Endothelial cell of umbilical vein (primary cell): ENCODE results near the gene ULK2.

ENCODE experiments used
- CTCF ChIP-seq, 2 donors: IDR thresholded peaks; 1 replicate in 1 of 2; 2 replicates in 1 of 2; pipeline ENCODE4 v1.5.1; 2011; ENCODE audit warnings: low read length in 2 of 2, mild to moderate bottlenecking in 2 of 2, moderate library complexity in 2 of 2, control low read depth in 1 of 2, inconsistent platforms in 1 of 2, low read depth in 1 of 2; ENCODE audit not compliant: insufficient read depth in 1 of 2; ENCODE audit errors: extremely low read depth in 1 of 2
- EZH2 ChIP-seq: IDR thresholded peaks from 2 replicates; pipeline ENCODE4 v1.6.1; 2012; ENCODE audit warnings: borderline replicate concordance, low read depth, mild to moderate bottlenecking, moderate library complexity, low read length, inconsistent platforms; ENCODE audit not compliant: severe bottlenecking
- FOS ChIP-seq: IDR thresholded peaks from 2 replicates; pipeline ENCODE4 v1.6.1; 2011; ENCODE audit warnings: mild to moderate bottlenecking, low read length, moderate library complexity, borderline replicate concordance; ENCODE audit not compliant: insufficient read depth
- GATA2 ChIP-seq: IDR thresholded peaks from 2 replicates; pipeline ENCODE4 v1.7.0; 2011; ENCODE audit warnings: low read depth, mild to moderate bottlenecking, moderate library complexity, mixed read lengths, low read length; ENCODE audit not compliant: insufficient read length, insufficient read depth
- JUN ChIP-seq: IDR thresholded peaks from 2 replicates; pipeline ENCODE4 v1.6.1; 2011; ENCODE audit warnings: borderline replicate concordance, low read depth; ENCODE audit not compliant: insufficient read length, insufficient read depth
- MYC ChIP-seq: IDR thresholded peaks from one replicate; pipeline ENCODE4 v1.6.1; 2011; ENCODE audit warnings: mild to moderate bottlenecking, low read depth, low read length
- POLR2A ChIP-seq: IDR thresholded peaks from 2 replicates; pipeline ENCODE4 v1.6.1; 2012; ENCODE audit warnings: low read depth, mild to moderate bottlenecking, control low read depth, low read length
- POLR2AphosphoS5 ChIP-seq: IDR thresholded peaks from 2 replicates; pipeline ENCODE4 v1.6.1; 2012; ENCODE audit warnings: low read depth, mild to moderate bottlenecking, control low read depth, low read length, moderate library complexity; ENCODE audit not compliant: insufficient read depth
- TF ChIP-seq, protein P1 (sequence below): IDR thresholded peaks from 2 replicates; pipeline ENCODE4 v1.6.1; 2011; ENCODE audit not compliant: insufficient read depth, insufficient read length

DNA sequence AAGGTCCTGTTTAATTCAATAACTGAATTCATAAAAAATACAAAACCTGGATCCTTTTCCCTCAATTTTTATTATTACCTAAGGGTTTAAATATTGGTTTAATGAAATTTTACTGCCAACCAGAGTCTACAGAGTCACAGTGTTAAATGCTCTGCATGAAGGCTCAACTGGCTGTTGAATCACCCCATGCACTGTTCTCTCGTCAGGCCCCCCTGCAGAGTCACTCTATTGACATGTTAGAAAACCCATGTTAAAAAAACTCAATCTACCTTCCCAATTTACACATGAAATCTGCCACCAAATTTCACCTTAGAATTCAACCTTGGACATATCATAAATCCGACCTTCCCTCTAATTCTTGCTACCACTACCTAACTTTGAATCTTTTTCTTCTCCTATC is 43.3 kb upstream of the ULK2 start:
- TF ChIP-seq, protein P1, sequence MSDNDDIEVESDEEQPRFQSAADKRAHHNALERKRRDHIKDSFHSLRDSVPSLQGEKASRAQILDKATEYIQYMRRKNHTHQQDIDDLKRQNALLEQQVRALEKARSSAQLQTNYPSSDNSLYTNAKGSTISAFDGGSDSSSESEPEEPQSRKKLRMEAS: no peak
- TF ChIP-seq CTCF (IDR thresholded peaks at IDR 0.05; ENCODE audit: extremely low read depth in 1 of 2, insufficient read depth in 1 of 2, low read depth in 1 of 2, low read length in 2 of 2) (no peak), POLR2AphosphoS5 (no peak), EZH2 (no peak), POLR2A (no peak), JUN (no peak), FOS (no peak), MYC (no peak), GATA2 (no peak)
